Right lobe of liver (tissue), 6 donors: Measurements from ENCODE around the gene ZNF521. TPM values are rescaled to one million over a fixed set of nuclear protein-coding genes. Genes with fewer than 3 reads are reported as not detected.

ENCODE experiments used
- ATAC-seq, 4 donors: fragments of 200-7000 bp; cut with Tn5 transposase; one replicate each; pipeline ENCODE4 v1.9.1; 2020; ENCODE audit warnings: mild to moderate bottlenecking in 4 of 4, moderate library complexity in 4 of 4
- DNase-seq, 3 donors: peaks; one replicate each; pipeline ENCODE4 v3.0.0-alpha.2; 2020
- H3K27ac ChIP-seq, 3 donors: fragments of 200-600 bp; one replicate each; pipeline ENCODE4 v1.8.0; 2022
- H3K27me3 ChIP-seq, 2 donors: fragments of 200-600 bp; one replicate each; pipeline ENCODE4 v1.8.0; 2022
- H3K36me3 ChIP-seq, 4 donors: fragments of 200-600 bp; sonication (generic) in 1 of 4; one replicate each; pipeline versions ENCODE4 v1.5.1 to v1.8.0; 2017 to 2022; ENCODE audit warnings: control low read depth in 1 of 4
- H3K4me1 ChIP-seq, 4 donors: fragments of 200-600 bp; sonication (generic) in 1 of 4; one replicate each; pipeline versions ENCODE4 v1.5.1 to v1.8.0; 2017 to 2022; ENCODE audit warnings: control low read depth in 1 of 4
- H3K4me3 ChIP-seq, 3 donors: fragments of 200-600 bp; one replicate each; pipeline ENCODE4 v1.8.0; 2022
- H3K9me3 ChIP-seq, 4 donors: fragments of 200-600 bp; sonication (generic) in 1 of 4; one replicate each; pipeline versions ENCODE4 v1.5.1 to v1.8.0; 2017 to 2022; ENCODE audit warnings: control low read depth in 1 of 4
- POLR2A ChIP-seq: fragments of 450-650 bp; IDR thresholded peaks from one replicate; pipeline ENCODE4 v1.6.1; 2017; ENCODE audit warnings: antibody characterized with exemption, mild to moderate bottlenecking
- WGBS: methylation state at CpG from one replicate; pipeline ENCODE4 v1.1.6; 2018; ENCODE audit warnings: low coverage, low lambda C conversion rate; ENCODE audit not compliant: insufficient coverage; ENCODE audit errors: missing lambda C conversion rate; 5-methylcytosine and 5-hydroxymethylcytosine counted together
- intact Hi-C, 2 donors: fragments of 100-400 bp; cut with DNase I; formaldehyde crosslinking; loops; one replicate each; pipeline versions ENCODE4 v1.11.2 to v1.14.1; 2022
- total RNA-seq, 6 experiments: library from RNA; depleted of rRNA in 2 of 6; stranded (reverse); fragments of >200 nt in 2 of 6; fragmentation: NEBNext Ultra II Directional in 3 of 6; extraction: Animal tissue kit (Norgen Biotek cat#: 25700) in 3 of 6; gene quantifications; one replicate each; pipeline versions ENCODE4 v1.1.0 to v1.2.4, GENCODE V29; 2016 to 2023
- TF ChIP-seq, protein P1 (sequence below), 4 donors: fragments of 200-600 bp in 3 of 4; fragments of 450-650 bp in 1 of 4; IDR thresholded peaks; one replicate each; pipeline versions ENCODE4 v1.5.1 to v1.8.0; 2016 to 2022; ENCODE audit warnings: antibody characterized with exemption in 4 of 4, mild to moderate bottlenecking in 2 of 4
- donor health status: DM: no; HTN: yes; CAD: no.
- donor health status: DM: no; HTN: no; CAD: no.
- donor health status: DM: no; HTN: no; CAD: no.
- donor health status: DM: no; HTN: yes; CAD: no.
- donor health status: DM: no; HTN: yes; CAD: no.

The ZNF521 gene
- total RNA-seq, 6 experiments from 2014 or later: 0.31 to 2.9 (median 1.3) TPM

DNA sequence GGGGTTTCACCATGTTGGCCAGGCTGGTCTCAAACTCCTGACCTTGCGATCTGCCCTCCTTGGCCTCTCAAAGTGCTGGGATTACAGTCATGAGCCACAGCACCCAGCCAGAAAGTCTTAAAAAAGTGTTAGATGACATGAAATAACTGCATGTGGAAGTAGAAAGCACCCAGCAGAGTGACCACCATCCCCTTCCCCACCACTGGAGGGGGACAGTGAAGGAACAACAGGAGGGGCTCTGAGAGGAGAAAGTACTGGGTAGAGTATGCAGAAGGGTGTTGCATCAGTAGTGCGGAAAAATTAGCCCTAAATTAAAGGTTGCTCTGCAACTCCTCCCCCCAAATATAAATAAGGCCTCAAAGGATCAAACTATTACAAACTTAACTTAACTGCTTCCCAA lies 230.5 kb downstream of the ZNF521 start:
- Histone ChIP-seq H3K27ac (no peak overlapping the region), H3K4me1 (peaks cover 0 to 4% (median 0%) of the 10 kb centered on the region in 4 donors), H3K36me3 (no peaks in the 10 kb centered on the region), H3K4me3 (no peak overlapping the region), H3K9me3 (no peaks in the 10 kb centered on the region), H3K27me3 (no peaks in the 10 kb centered on the region)
- ATAC-seq: no peak
- intact Hi-C loops: no loop called here
- TF ChIP-seq, protein P1, sequence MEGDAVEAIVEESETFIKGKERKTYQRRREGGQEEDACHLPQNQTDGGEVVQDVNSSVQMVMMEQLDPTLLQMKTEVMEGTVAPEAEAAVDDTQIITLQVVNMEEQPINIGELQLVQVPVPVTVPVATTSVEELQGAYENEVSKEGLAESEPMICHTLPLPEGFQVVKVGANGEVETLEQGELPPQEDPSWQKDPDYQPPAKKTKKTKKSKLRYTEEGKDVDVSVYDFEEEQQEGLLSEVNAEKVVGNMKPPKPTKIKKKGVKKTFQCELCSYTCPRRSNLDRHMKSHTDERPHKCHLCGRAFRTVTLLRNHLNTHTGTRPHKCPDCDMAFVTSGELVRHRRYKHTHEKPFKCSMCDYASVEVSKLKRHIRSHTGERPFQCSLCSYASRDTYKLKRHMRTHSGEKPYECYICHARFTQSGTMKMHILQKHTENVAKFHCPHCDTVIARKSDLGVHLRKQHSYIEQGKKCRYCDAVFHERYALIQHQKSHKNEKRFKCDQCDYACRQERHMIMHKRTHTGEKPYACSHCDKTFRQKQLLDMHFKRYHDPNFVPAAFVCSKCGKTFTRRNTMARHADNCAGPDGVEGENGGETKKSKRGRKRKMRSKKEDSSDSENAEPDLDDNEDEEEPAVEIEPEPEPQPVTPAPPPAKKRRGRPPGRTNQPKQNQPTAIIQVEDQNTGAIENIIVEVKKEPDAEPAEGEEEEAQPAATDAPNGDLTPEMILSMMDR (IDR thresholded peaks at IDR 0.05): no peak
- TF ChIP-seq POLR2A: no peak
- WGBS: no CpG with 5 or more reads among the region's 2 CpGs
- DNase-seq: no peak

DNA sequence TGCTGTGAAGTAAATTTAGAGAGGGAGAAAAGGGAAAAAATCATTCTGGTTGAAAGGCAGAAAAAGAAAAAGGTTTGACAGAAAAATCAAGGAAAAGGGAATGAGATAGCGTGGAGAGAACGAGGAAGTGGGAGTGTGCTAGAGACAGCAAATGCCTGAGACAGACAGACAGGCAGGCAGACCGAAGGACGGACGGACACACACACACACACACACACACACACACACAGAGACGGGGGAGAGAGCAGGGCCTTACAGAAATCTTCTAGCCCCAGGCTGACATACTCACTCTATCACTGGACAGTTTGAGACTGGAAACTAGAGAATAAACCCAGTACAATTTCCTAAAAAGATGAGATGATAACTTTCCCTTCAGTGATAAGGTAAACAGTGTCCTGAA lies 238.4 kb downstream of the ZNF521 start:
- TF ChIP-seq POLR2A: no peak
- TF ChIP-seq, protein P1 (IDR thresholded peaks at IDR 0.05): no peak
- H3K27ac ChIP-seq: no peak overlapping the region
- no peak overlapping the region for H3K4me3 ChIP-seq
- no peaks in the 10 kb centered on the region for H3K4me1 ChIP-seq
- no peaks in the 10 kb centered on the region for H3K9me3 ChIP-seq
- ATAC-seq (no peak), DNase-seq (no peak)
- no peaks in the 10 kb centered on the region for H3K27me3 ChIP-seq
- H3K36me3 ChIP-seq: no peaks in the 10 kb centered on the region
- WGBS: 50% methylated on average over 2 of the region's 6 CpGs
- intact Hi-C loops: no loop called here

DNA sequence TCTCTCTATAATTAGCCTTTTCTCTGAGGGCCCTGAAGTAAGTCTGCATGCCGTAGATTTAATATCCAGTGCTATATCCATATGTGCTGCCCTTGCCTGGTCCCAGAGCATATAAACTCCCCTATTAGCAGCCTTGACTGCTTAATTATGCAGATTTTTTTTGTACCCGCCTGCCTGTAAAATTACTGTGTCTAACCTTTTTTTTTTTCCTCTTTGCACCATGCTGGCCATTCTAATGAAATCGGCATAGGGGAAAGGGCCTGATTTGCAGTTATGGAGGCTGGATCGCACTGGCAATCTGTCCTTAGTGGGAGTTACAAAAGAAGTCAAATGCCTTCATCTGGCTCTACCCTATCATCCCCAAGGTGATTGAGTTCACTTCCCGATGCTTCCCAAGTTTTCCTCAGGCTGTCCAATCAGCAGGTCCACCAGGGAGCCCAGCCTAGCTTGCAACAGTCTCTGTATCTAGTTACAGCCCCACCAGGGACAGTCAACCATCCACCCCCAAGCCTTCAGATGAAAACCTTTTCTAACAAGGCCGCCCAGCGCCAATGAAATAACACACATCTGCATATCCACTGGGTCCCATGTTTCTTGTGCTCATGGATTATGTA lies 239.0 kb downstream of the ZNF521 start:
- no peaks in the 10 kb centered on the region for H3K36me3 ChIP-seq
- no peaks in the 10 kb centered on the region for H3K4me1 ChIP-seq
- no peaks in the 10 kb centered on the region for H3K9me3 ChIP-seq
- no peak overlapping the region for H3K27ac ChIP-seq
- intact Hi-C loops: no loop called here
- H3K4me3 ChIP-seq: no peak overlapping the region
- WGBS: 67% methylated on average over 6 of the region's 7 CpGs
- ATAC-seq: no peak
- DNase-seq: no peak
- no peak for TF ChIP-seq POLR2A
- TF ChIP-seq, protein P1 (IDR thresholded peaks at IDR 0.05): no peak
- no peaks in the 10 kb centered on the region for H3K27me3 ChIP-seq

DNA sequence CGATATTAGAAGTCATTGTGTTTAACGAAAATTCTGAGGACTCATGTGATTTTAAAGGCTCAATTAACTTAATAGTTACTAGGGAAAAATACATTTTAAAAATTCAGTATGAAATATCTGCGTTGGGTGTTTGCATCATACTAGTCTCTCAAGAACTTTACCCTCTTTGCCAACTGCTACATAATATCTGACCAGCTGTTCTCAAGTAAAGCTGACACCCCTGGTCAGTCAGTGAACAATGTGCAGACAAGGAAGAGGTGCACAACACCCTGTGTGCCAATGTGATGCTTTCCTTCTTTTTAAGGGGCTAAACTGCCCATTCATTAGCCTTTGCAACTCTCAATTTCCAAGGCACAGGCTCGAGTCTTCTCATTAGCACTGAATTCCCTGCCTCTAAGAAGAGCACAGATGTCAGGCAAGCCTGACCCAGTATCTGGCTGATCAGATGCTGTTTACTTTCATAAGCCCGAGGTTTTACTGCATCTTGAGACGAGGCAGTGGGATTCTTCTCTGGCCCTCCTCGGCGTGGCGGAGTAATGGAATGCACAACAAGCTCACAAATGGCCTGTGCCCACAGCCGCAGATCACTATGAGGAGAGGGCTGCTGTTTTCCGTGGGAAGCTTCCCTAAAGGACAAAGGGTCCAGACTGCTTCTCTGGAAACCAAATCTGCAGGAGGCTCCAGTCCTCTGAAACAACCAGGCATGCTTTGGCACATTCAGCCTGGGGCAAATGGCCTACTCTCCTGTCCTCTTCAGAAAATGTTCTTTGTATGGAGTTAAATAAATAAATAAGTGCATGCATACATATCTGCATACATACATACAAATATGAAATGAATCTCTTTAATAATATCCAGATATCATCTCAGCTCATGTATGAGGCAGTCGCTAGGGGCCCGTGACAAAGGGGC lies 240.3 kb downstream of the ZNF521 start:
- 57% methylated on average over 11 of the region's 13 CpGs for WGBS
- Histone ChIP-seq H3K4me3 (no peak overlapping the region), H3K9me3 (no peaks in the 10 kb centered on the region), H3K27ac (no peak overlapping the region), H3K27me3 (no peaks in the 10 kb centered on the region), H3K4me1 (no peaks in the 10 kb centered on the region), H3K36me3 (no peaks in the 10 kb centered on the region)
- TF ChIP-seq POLR2A: no peak
- TF ChIP-seq, protein P1 (IDR thresholded peaks at IDR 0.05): no peak
- intact Hi-C loops: no loop called here
- no peak for DNase-seq
- ATAC-seq: no peak
